CD4-positive, CD25-positive, alpha-beta regulatory T cell (primary cell): Measurements from ENCODE around the gene FEV. TPM values are rescaled to one million over a fixed set of nuclear protein-coding genes. Genes with fewer than 3 reads are reported as not detected.

Experiments
- ATAC-seq, 2 donors: fragments of 150-1000 bp; cut with Tn5 transposase; one replicate each; pipeline ENCODE4 v1.10.0; 2021; ENCODE audit warnings: low read depth in 2 of 2, moderate number of reproducible peaks in 2 of 2, moderate library complexity in 1 of 2
- DNase-seq, 3 donors: peaks; one replicate each; pipeline versions ENCODE4 v3.0.0 to v3.0.0-alpha.2; 2012 to 2022; ENCODE audit warnings: mixed read lengths in 1 of 3
- H3K27ac ChIP-seq: one replicate; pipeline ENCODE4 v1.7.0; 2013; ENCODE audit warnings: mild to moderate bottlenecking, low read length; ENCODE audit not compliant: insufficient read depth, poor library complexity, severe bottlenecking
- H3K27me3 ChIP-seq: one replicate; pipeline ENCODE4 v1.7.0; 2013; ENCODE audit warnings: low read length; ENCODE audit not compliant: control insufficient read depth, insufficient read depth
- H3K36me3 ChIP-seq: one replicate; pipeline ENCODE4 v1.7.0; 2013; ENCODE audit warnings: mild to moderate bottlenecking, low read length, moderate library complexity; ENCODE audit not compliant: control insufficient read depth, insufficient read depth
- H3K4me1 ChIP-seq: 2 replicates; pipeline ENCODE4 v1.7.0; 2013; ENCODE audit warnings: mild to moderate bottlenecking, low read length; ENCODE audit not compliant: insufficient read depth, control insufficient read depth, poor library complexity, severe bottlenecking
- H3K4me3 ChIP-seq: one replicate; pipeline ENCODE4 v1.7.0; 2013; ENCODE audit warnings: low read depth, mild to moderate bottlenecking, low read length, moderate library complexity
- H3K9me3 ChIP-seq, 2 experiments: 1 replicate in 1 of 2; 2 replicates in 1 of 2; pipeline ENCODE4 v1.7.0; 2013; ENCODE audit warnings: low read length in 2 of 2, mild to moderate bottlenecking in 1 of 2, moderate library complexity in 1 of 2; ENCODE audit not compliant: control insufficient read depth in 2 of 2
- H3K27ac Mint-ChIP-seq, 3 donors: one replicate each; pipeline ENCODE4 v1.8.0; 2020 to 2022; ENCODE audit warnings: mild to moderate bottlenecking in 3 of 3, mixed read lengths in 3 of 3, moderate library complexity in 2 of 3
- H3K27me3 Mint-ChIP-seq: one replicate; pipeline ENCODE4 v1.8.0; 2022; ENCODE audit warnings: mild to moderate bottlenecking, mixed read lengths
- H3K36me3 Mint-ChIP-seq: one replicate; pipeline ENCODE4 v1.8.0; 2020; ENCODE audit warnings: mixed read lengths
- H3K4me1 Mint-ChIP-seq, 4 donors: one replicate each; pipeline ENCODE4 v1.8.0; 2020 to 2022; ENCODE audit warnings: mixed read lengths in 4 of 4, mild to moderate bottlenecking in 1 of 4
- H3K4me3 Mint-ChIP-seq, 4 donors: one replicate each; pipeline ENCODE4 v1.8.0; 2020 to 2022; ENCODE audit warnings: mild to moderate bottlenecking in 4 of 4, mixed read lengths in 4 of 4, moderate library complexity in 3 of 4
- H3K9me3 Mint-ChIP-seq, 7 donors: one replicate each; pipeline ENCODE4 v1.8.0; 2020 to 2022; ENCODE audit warnings: mixed read lengths in 7 of 7, mild to moderate bottlenecking in 3 of 7, moderate library complexity in 2 of 7
- polyA plus RNA-seq, 4 donors: library from polyadenylated mRNA; unstranded; fragments of 300-500 nt; fragmentation: Illumina TruSeq; gene quantifications; one replicate each; pipeline ENCODE4 v1.2.3, GENCODE V29; 2021
- total RNA-seq: library from RNA; stranded (reverse); gene quantifications from one replicate; pipeline ENCODE4 v1.2.3, GENCODE V29; 2022

Gene FEV
- total and polyA plus RNA-seq, 5 donors from 2014 or later: not detected

DNA sequence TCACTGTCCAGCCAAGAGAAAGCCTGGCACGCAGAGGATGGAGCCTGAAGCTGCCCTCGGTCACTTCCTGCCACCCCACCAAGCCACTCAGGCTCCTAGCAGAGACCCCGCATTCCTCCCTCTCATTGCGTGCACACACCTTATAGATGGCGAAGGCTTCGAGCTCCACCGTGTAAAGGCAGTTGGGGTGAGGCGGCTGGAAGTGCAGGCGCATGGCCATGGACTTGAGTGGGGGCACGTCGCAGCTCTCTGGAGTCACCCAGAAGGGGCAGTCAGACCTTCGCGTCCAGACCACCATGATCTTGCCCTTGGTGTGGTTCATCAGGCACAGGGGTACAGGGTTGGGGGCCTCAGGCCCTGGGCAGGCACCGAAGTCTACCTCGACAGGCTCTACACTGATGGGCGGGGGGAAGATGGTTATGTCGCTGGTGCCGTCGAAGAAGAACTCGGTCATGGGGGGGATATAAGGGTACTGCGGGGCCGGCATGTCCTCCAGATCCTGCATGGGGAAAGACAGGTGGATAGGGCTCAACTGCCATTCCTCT is 42.6 kb upstream of the FEV start:
- no peaks in the 10 kb centered on the region for H3K36me3 Mint-ChIP-seq
- H3K4me3 Mint-ChIP-seq: no peak overlapping the region
- peaks cover 3% of the 10 kb centered on the region for H3K27me3 ChIP-seq
- ATAC-seq (no peak), DNase-seq (no peak)
- peaks cover 16% of the 10 kb centered on the region for H3K27me3 Mint-ChIP-seq
- H3K4me1 Mint-ChIP-seq: peaks cover 0 to 3% (median 0%) of the 10 kb centered on the region in 4 donors
- H3K27ac ChIP-seq: no peak overlapping the region
- H3K4me1 ChIP-seq: no peaks in the 10 kb centered on the region
- H3K27ac Mint-ChIP-seq: no peak overlapping the region
- H3K36me3 ChIP-seq: no peaks in the 10 kb centered on the region
- H3K9me3 Mint-ChIP-seq: no peaks in the 10 kb centered on the region
- no peak overlapping the region for H3K4me3 ChIP-seq
- no peaks in the 10 kb centered on the region for H3K9me3 ChIP-seq

DNA sequence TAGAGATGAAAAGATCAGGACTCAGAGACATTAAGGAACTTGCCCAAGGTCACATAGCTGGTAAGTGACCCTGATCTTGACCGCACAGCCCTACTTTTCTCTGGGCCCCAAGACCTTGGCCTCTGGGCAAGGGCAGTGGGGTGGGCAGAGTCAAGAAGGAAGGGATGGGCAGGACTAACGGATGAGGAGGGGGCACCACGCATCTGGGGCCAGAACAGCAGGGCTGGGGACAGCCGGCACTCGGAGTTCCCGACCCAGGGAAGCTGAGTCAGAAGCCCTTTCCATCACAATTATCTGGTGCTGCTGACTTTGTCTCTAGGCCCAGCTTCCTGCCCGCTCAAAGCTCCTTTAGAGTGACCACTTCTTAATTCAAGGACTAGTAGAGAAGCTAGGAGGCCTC is 42.0 kb upstream of the FEV start:
- H3K36me3 ChIP-seq: no peaks in the 10 kb centered on the region
- Mint-ChIP-seq H3K27ac (no peak overlapping the region), H3K9me3 (no peaks in the 10 kb centered on the region), H3K4me3 (no peak overlapping the region), H3K4me1 (peaks cover 0 to 3% (median 0%) of the 10 kb centered on the region in 4 donors), H3K36me3 (no peaks in the 10 kb centered on the region), H3K27me3 (peaks cover 15% of the 10 kb centered on the region)
- ATAC-seq: no peak
- H3K4me1 ChIP-seq: no peaks in the 10 kb centered on the region
- H3K9me3 ChIP-seq: no peaks in the 10 kb centered on the region
- H3K4me3 ChIP-seq: no peak overlapping the region
- DNase-seq: no peak
- no peak overlapping the region for H3K27ac ChIP-seq
- no peaks in the 10 kb centered on the region for H3K27me3 ChIP-seq

DNA sequence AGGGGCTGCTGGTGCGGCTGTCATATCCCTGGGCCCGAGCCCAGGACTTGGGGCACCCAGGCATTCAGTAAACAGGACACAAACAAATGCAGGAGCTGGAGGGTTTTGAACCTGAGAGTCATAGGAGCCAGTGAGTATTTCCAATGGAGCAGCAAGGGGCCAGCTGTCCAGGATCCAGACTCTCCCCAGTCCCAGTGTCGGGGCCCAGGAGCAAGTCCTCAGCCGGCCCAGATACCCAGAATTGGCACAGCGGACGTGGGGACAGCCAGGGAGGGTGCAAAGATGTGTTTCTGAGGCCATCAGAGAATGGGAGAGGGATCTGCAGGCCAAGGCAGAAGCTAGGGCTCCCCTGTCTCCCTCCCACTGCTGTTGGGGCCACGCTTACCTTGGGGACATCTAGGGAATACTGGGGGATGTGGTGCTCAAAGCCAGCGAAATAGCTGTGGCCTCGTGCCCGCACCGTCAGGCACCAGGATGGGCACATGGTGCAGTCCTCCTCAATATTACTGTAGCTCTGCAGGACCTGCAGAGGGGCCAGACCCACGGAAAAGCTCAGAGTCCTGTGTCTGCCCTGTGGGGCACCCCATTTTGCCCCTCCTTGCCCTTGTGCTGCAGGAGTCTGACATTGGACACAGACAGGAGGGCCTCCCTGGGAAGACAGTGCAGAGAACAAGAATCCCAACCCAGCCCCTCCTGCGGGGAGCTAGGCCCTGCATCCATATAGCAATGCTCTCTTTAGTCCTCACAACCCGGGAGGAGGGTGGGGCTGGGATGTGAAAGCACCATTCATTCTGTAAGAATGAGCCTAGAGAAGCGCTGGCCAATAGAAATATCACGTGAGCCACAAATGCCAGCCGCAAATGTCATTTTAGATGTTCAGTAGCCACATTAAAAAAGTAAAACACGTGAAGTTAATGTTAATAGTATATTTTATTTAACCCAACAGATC is 40.9 kb upstream of the FEV start:
- Mint-ChIP-seq H3K4me3 (no peak overlapping the region), H3K9me3 (no peaks in the 10 kb centered on the region), H3K27me3 (peaks cover 15% of the 10 kb centered on the region), H3K36me3 (no peaks in the 10 kb centered on the region), H3K4me1 (peaks cover 0 to 3% (median 0%) of the 10 kb centered on the region in 4 donors), H3K27ac (no peak overlapping the region)
- no peaks in the 10 kb centered on the region for H3K9me3 ChIP-seq
- DNase-seq: no peak
- H3K36me3 ChIP-seq: no peaks in the 10 kb centered on the region
- no peaks in the 10 kb centered on the region for H3K4me1 ChIP-seq
- no peak for ATAC-seq
- H3K27ac ChIP-seq: no peak overlapping the region
- H3K4me3 ChIP-seq: no peak overlapping the region
- no peaks in the 10 kb centered on the region for H3K27me3 ChIP-seq

DNA sequence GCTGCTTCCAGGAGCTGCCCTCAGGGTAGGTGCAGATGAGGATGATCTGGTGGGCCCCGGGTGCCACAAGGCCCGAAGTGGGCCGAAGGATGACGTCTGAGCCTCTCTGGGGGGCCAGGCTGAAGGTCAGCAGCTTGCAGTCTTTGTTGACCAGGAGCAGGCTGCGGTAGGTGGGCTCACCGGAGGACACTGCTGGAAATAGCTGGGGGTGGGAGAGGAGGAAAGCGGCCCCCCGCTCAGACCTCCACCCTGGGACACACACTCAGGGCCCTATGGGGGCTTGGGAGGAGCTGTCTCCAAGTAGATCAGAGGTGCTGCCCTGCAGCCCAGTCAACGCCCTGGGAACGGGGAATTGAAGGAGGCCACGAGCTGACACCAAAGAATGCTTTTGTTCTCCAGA is 39.1 kb upstream of the FEV start:
- H3K27ac Mint-ChIP-seq: no peak overlapping the region
- Histone ChIP-seq H3K4me3 (no peak overlapping the region), H3K27ac (no peak overlapping the region), H3K9me3 (no peaks in the 10 kb centered on the region), H3K4me1 (no peaks in the 10 kb centered on the region), H3K27me3 (no peaks in the 10 kb centered on the region), H3K36me3 (no peaks in the 10 kb centered on the region)
- H3K4me3 Mint-ChIP-seq: no peak overlapping the region
- no peaks in the 10 kb centered on the region for H3K4me1 Mint-ChIP-seq
- H3K27me3 Mint-ChIP-seq: peaks cover 14% of the 10 kb centered on the region
- ATAC-seq (no peak), DNase-seq (no peak)
- H3K36me3 Mint-ChIP-seq: no peaks in the 10 kb centered on the region
- no peaks in the 10 kb centered on the region for H3K9me3 Mint-ChIP-seq

DNA sequence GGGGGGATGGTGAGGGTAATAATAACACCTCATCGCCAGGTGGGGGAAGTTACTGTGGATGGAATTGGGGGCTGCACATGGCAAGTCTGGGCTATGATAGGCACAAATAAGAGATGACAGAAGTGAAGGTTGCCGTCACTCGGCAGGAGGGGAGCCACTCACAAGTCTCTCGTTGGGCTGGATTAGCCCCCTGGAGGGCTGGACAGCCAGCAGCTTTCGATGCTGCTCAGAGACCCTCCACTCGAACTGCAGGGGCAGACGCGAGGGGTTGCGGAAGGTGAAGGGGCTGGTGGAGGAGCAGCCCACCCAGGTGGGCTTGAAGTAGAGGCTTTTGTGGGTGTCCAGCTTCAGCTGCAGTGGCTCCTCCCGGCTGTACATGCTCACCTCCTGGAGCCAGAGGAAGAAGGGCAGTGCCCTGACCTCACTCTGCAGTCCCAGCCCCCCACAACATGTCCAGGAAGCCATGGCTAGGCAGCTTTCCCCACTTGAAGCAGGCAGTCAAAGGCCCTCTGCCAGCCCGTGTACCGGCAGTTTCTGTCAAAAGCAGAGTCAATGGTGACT is 38.1 kb upstream of the FEV start:
- Mint-ChIP-seq H3K4me3 (no peak overlapping the region), H3K36me3 (no peaks in the 10 kb centered on the region), H3K27ac (no peak overlapping the region), H3K27me3 (peaks cover 14% of the 10 kb centered on the region), H3K9me3 (no peaks in the 10 kb centered on the region), H3K4me1 (no peaks in the 10 kb centered on the region)
- Histone ChIP-seq H3K27me3 (no peaks in the 10 kb centered on the region), H3K36me3 (no peaks in the 10 kb centered on the region), H3K4me1 (no peaks in the 10 kb centered on the region), H3K9me3 (no peaks in the 10 kb centered on the region), H3K27ac (no peak overlapping the region), H3K4me3 (no peak overlapping the region)
- DNase-seq (no peak), ATAC-seq (no peak)

DNA sequence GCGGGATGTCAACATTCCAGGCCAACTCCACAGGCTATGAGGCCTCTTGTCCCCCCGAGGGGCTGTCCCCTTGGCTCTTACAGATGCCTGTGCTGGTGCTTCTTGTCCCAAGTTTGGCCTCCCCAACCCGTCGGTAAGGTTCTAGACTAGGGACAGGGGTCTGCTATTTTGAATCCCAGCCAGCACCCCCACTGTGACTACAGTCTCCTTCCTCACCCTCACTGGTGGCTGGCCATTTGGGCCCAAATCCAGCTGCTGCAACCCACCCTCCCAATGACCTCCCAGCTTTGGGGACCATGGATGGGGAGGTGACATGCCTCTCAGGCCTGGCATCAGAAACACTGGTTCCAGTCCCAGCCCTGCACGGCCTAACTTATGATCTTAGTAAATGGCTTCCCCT is 37.6 kb upstream of the FEV start:
- no peak overlapping the region for H3K4me3 ChIP-seq
- Mint-ChIP-seq H3K27me3 (peaks cover 14% of the 10 kb centered on the region), H3K27ac (no peak overlapping the region), H3K36me3 (no peaks in the 10 kb centered on the region), H3K4me3 (no peak overlapping the region), H3K4me1 (no peaks in the 10 kb centered on the region), H3K9me3 (no peaks in the 10 kb centered on the region)
- H3K36me3 ChIP-seq: no peaks in the 10 kb centered on the region
- H3K9me3 ChIP-seq: no peaks in the 10 kb centered on the region
- no peaks in the 10 kb centered on the region for H3K4me1 ChIP-seq
- no peak for ATAC-seq
- H3K27me3 ChIP-seq: no peaks in the 10 kb centered on the region
- no peak for DNase-seq
- no peak overlapping the region for H3K27ac ChIP-seq

DNA sequence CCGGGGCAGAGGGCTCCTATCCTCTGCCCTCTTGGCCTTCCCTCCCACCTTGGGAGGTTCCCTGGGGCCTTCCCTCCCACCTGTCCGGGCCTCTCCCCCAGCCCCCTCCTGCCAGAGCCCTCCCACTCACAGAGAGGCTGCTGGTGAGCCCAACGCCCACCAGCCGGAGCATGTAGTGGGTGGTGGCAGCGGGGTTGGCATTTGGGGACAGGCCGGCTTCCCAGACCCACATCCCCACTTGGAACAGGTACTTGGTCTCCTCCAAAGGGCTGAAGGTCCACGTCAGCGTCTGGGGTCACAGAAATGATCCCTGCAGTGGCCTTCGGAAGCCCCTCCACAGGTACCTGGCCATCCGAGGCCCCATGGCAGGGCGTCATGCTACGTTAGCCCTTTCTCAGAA is 37.1 kb upstream of the FEV start:
- no peak overlapping the region for H3K27ac ChIP-seq
- DNase-seq: no peak
- no peak overlapping the region for H3K4me3 ChIP-seq
- Mint-ChIP-seq H3K27ac (no peak overlapping the region), H3K27me3 (peaks cover 14% of the 10 kb centered on the region), H3K4me3 (no peak overlapping the region), H3K36me3 (no peaks in the 10 kb centered on the region), H3K9me3 (no peaks in the 10 kb centered on the region), H3K4me1 (no peaks in the 10 kb centered on the region)
- no peaks in the 10 kb centered on the region for H3K36me3 ChIP-seq
- H3K4me1 ChIP-seq: no peaks in the 10 kb centered on the region
- no peaks in the 10 kb centered on the region for H3K9me3 ChIP-seq
- H3K27me3 ChIP-seq: no peaks in the 10 kb centered on the region
- ATAC-seq: no peak
